OCI-LY1 (cell line): ENCODE data around the gene TBCD.

Experiments
- H2AFZ ChIP-seq: fragments of 200-600 bp; sonication (generic), shearing (Covaris generic); 2 replicates; pipeline ENCODE4 v1.6.0; 2014; ENCODE audit warnings: antibody characterized with exemption, mild to moderate bottlenecking, low read length
- H3F3A ChIP-seq: fragments of 200-600 bp; sonication (generic), shearing (Covaris generic); 2 replicates; pipeline ENCODE4 v1.6.0; 2014; ENCODE audit warnings: mild to moderate bottlenecking, antibody characterized with exemption, low read length, moderate library complexity; ENCODE audit not compliant: insufficient read depth
- H3K27ac ChIP-seq: fragments of 200-600 bp; sonication (generic); 2 replicates; pipeline ENCODE4 v1.5.1; 2014; ENCODE audit warnings: low read length, mixed run types, mild to moderate bottlenecking, low read depth; ENCODE audit not compliant: poor library complexity, severe bottlenecking
- H3K27me3 ChIP-seq: fragments of 200-600 bp; sonication (generic); 2 replicates; pipeline ENCODE4 v1.6.0; 2014; ENCODE audit warnings: antibody characterized with exemption, mild to moderate bottlenecking, low read length, moderate library complexity; ENCODE audit not compliant: insufficient read depth
- H3K36me3 ChIP-seq: fragments of 200-600 bp; sonication (generic); 2 replicates; pipeline ENCODE4 v1.6.1; 2014; ENCODE audit warnings: mild to moderate bottlenecking, antibody characterized with exemption, low read length, moderate library complexity, mixed read lengths; ENCODE audit not compliant: insufficient read depth
- H3K4me1 ChIP-seq: fragments of 200-600 bp; sonication (generic); 2 replicates; pipeline ENCODE4 v1.5.1; 2014; ENCODE audit warnings: mild to moderate bottlenecking, low read length, moderate library complexity; ENCODE audit not compliant: insufficient read depth, severe bottlenecking
- H3K4me2 ChIP-seq: fragments of 200-600 bp; sonication (generic), shearing (Covaris generic); 2 replicates; pipeline ENCODE4 v1.6.1; 2014; ENCODE audit warnings: low read length
- H3K4me3 ChIP-seq: fragments of 200-600 bp; sonication (generic); 2 replicates; pipeline ENCODE4 v1.5.1; 2014; ENCODE audit warnings: low read length, low read depth, mild to moderate bottlenecking, mixed read lengths; ENCODE audit not compliant: poor library complexity, severe bottlenecking
- H3K79me2 ChIP-seq: fragments of 200-600 bp; shearing (Covaris generic); 2 replicates; pipeline ENCODE4 v1.6.1; 2016; ENCODE audit warnings: mixed run types, low read length, mixed read lengths; ENCODE audit not compliant: insufficient read depth
- H3K9ac ChIP-seq: fragments of 200-600 bp; sonication (generic), shearing (Covaris generic); 2 replicates; pipeline ENCODE4 v1.6.1; 2014; ENCODE audit warnings: mild to moderate bottlenecking, low read length, mixed read lengths
- H3K9me2 ChIP-seq: fragments of 200-600 bp; sonication (generic), shearing (Covaris generic); 2 replicates; pipeline ENCODE4 v1.6.1; 2014; ENCODE audit warnings: low read depth, mild to moderate bottlenecking, low read length, mixed read lengths
- H3K9me3 ChIP-seq: fragments of 200-600 bp; shearing (Covaris generic); 2 replicates; pipeline ENCODE4 v1.6.1; 2014; ENCODE audit warnings: low read length, mixed read lengths
- H4K20me1 ChIP-seq: fragments of 200-600 bp; sonication (generic), shearing (Covaris generic); 2 replicates; pipeline ENCODE4 v1.6.0; 2016; ENCODE audit warnings: mild to moderate bottlenecking, low read length; ENCODE audit not compliant: insufficient read depth
- CTCF ChIP-seq: fragments of 200-600 bp; sonication (generic), shearing (Covaris generic); IDR thresholded peaks from 2 replicates; pipeline ENCODE4 v1.5.1; 2017; ENCODE audit warnings: mild to moderate bottlenecking, antibody characterized with exemption, low read length, moderate library complexity, mixed read lengths
- EZH2 ChIP-seq: fragments of 200-600 bp; sonication (generic), shearing (Covaris generic); IDR thresholded peaks from 2 replicates; pipeline ENCODE4 v1.8.0; 2017; ENCODE audit warnings: borderline replicate concordance, mixed run types, mild to moderate bottlenecking, antibody characterized with exemption, low read length, moderate library complexity, mixed read lengths

Gene TBCD

GRCh38 chr17:82943751-82944150 is 191.9 kb downstream of the TBCD start:
- H3K27ac ChIP-seq, result no peak overlapping the region
- H3K9me3 ChIP-seq, result peaks cover 18% of the 10 kb centered on the region
- TF ChIP-seq EZH2 (no peak), CTCF (no peak)
- H3K9me2 ChIP-seq, result no peaks in the 10 kb centered on the region
- H2AFZ ChIP-seq, result no peak overlapping the region
- H3K79me2 ChIP-seq, result no peaks in the 10 kb centered on the region
- H3F3A ChIP-seq, result no peaks in the 10 kb centered on the region
- H3K4me1 ChIP-seq, result no peaks in the 10 kb centered on the region
- H3K36me3 ChIP-seq, result peaks cover 66% of the 10 kb centered on the region
- H3K27me3 ChIP-seq, result no peaks in the 10 kb centered on the region
- H4K20me1 ChIP-seq, result no peaks in the 10 kb centered on the region
- H3K9ac ChIP-seq, result no peak overlapping the region
- H3K4me2 ChIP-seq, result no peak overlapping the region
- no peak overlapping the region for H3K4me3 ChIP-seq

GRCh38 chr17:82944990-82945389 is 193.1 kb downstream of the TBCD start:
- no peaks in the 10 kb centered on the region for H3K79me2 ChIP-seq
- H3K9me2 ChIP-seq, result no peaks in the 10 kb centered on the region
- H3K4me3 ChIP-seq, result no peak overlapping the region
- H3K36me3 ChIP-seq, result peaks cover 57% of the 10 kb centered on the region
- no peak overlapping the region for H3K4me2 ChIP-seq
- H3K27me3 ChIP-seq, result no peaks in the 10 kb centered on the region
- no peaks in the 10 kb centered on the region for H3K4me1 ChIP-seq
- no peak overlapping the region for H2AFZ ChIP-seq
- H4K20me1 ChIP-seq, result no peaks in the 10 kb centered on the region
- no peak for TF ChIP-seq CTCF
- no peak for TF ChIP-seq EZH2
- no peaks in the 10 kb centered on the region for H3F3A ChIP-seq
- H3K9ac ChIP-seq, result no peak overlapping the region
- H3K9me3 ChIP-seq, result peaks cover 18% of the 10 kb centered on the region
- H3K27ac ChIP-seq, result no peak overlapping the region

- Histone ChIP-seq H3K4me2 (no peak overlapping the region), H3K9ac (no peak overlapping the region), H3K4me1 (no peaks in the 10 kb centered on the region), H2AFZ (no peak overlapping the region), H3K9me2 (no peaks in the 10 kb centered on the region), H3K36me3 (peaks cover 52% of the 10 kb centered on the region), H3K4me3 (no peak overlapping the region), H3K79me2 (no peaks in the 10 kb centered on the region), H4K20me1 (no peaks in the 10 kb centered on the region), H3K27me3 (no peaks in the 10 kb centered on the region), H3F3A (no peaks in the 10 kb centered on the region), H3K9me3 (peaks cover 18% of the 10 kb centered on the region), H3K27ac (no peak overlapping the region)
- TF ChIP-seq CTCF (no peak), EZH2 (no peak)
These were observed 194.2 kb downstream of the TBCD start for GRCh38 chr17:82946081-82946480.
